ENCODE data around the gene RERG. TPM values are rescaled to one million over a fixed set of nuclear protein-coding genes. Genes with fewer than 3 reads are reported as not detected.

The RERG gene, protein sequence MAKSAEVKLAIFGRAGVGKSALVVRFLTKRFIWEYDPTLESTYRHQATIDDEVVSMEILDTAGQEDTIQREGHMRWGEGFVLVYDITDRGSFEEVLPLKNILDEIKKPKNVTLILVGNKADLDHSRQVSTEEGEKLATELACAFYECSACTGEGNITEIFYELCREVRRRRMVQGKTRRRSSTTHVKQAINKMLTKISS
- 0.21 to 0.32 TPM (median 0.27 TPM) in 5 replicates for total RNA-seq (2022; extraction: Qiagen RNA extraction)

DNA sequence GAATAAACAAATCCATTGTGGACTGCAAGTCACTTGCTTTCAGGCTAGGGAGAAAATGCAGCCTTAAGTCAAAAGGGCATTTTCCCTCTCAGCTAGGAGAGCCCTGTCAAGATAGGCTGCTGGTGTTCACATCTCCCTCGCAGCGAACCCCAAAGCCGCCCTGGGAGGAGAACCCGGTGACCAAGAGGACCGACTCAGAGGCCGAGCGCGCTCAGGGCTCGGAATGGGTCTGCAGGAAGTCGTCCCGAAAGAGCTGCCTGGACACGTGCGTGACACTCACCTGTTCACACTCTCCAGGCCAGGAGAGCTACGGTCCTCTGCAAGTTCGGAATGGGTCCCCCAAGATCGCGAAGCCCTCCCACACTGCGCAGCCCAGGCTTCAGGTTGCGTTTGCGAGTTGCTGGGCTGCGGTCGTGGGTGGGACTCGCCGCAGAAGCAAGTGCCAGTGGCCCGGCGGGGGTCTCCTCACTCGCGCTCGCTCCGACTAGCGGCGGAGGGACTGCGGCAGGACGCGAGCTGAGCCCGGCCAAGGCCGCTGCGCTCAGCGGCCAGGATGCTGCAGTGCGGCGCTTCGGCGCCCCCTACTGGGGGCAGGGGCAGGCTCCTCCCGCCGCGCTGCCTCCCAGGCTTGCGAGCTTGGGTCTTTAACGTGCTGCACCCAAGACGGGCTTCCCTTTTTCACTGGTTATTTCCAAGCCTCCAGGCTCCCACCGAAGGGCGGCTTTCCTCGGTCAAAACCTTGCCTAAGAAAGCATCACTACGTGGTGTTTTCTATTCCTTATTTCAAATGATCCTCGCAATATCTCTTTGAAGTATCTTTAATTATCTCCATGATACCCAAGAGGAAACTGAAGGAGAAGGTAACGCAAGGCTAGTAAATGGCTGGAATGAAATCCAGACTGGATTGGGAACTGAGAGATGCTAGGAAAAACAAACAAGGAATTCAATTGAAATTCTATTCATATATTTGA is at the start of gene RERG:
Gene RERG (minus strand): TSS at position 503 of the 971 bp plus-strand sequence. CDS start 3,928 bp downstream, outside the sequence.

Other genes starting within 250 kb of the RERG start
- gene PDE6H, start 248.4 kb downstream of the RERG start, total RNA-seq (2022; extraction: Qiagen RNA extraction) = not detected in 5 replicates
- 0.05 to 0.20 TPM (median 0.12 TPM) in 3 of 5 replicates, not detected in the others for gene PTPRO, start 101.1 kb upstream of the RERG start, total RNA-seq (2022; extraction: Qiagen RNA extraction)